Ovary (tissue), 9 donors: Measurements from ENCODE around the gene MXRA5. TPM values are rescaled to one million over a fixed set of nuclear protein-coding genes. Genes with fewer than 3 reads are reported as not detected.

Experiments used
- DNase-seq, 5 donors: peaks; one replicate each; pipeline ENCODE4 v3.0.0-alpha.2; 2019 to 2020
- H3K27ac ChIP-seq, 2 donors: fragments of 200-600 bp; one replicate each; pipeline versions ENCODE4 v1.5.1 to v1.8.0; 2019 to 2022
- H3K27me3 ChIP-seq: fragments of 200-600 bp; one replicate; pipeline ENCODE4 v1.8.0; 2022
- H3K36me3 ChIP-seq: fragments of 200-600 bp; sonication (generic); one replicate; pipeline ENCODE4 v1.5.1; 2019
- H3K4me1 ChIP-seq: one replicate; pipeline ENCODE4 v1.8.1; 2013; ENCODE audit warnings: mild to moderate bottlenecking, moderate library complexity; ENCODE audit not compliant: insufficient read depth
- H3K4me3 ChIP-seq: fragments of 200-600 bp; sonication (generic); one replicate; pipeline ENCODE4 v1.5.1; 2017
- H3K9me3 ChIP-seq, 2 donors: fragments of 200-600 bp in 1 of 2; sonication (generic) in 1 of 2; one replicate each; pipeline versions ENCODE4 v1.5.1 to v1.8.1; 2013 to 2019; ENCODE audit warnings: mild to moderate bottlenecking in 1 of 2, moderate library complexity in 1 of 2
- CTCF ChIP-seq, 3 donors: fragments of 450-650 bp in 2 of 3; fragments of 200-600 bp in 1 of 3; IDR thresholded peaks; one replicate each; pipeline versions ENCODE4 v1.5.1 to v1.8.0; 2016 to 2022; ENCODE audit warnings: antibody characterized with exemption in 3 of 3, mild to moderate bottlenecking in 1 of 3
- EP300 ChIP-seq: sonication (generic); formaldehyde crosslinking; IDR thresholded peaks from one replicate; pipeline ENCODE4 v1.6.1; 2017; ENCODE audit warnings: antibody characterized with exemption
- POLR2A ChIP-seq: fragments of 450-650 bp; IDR thresholded peaks from one replicate; pipeline ENCODE4 v1.6.1; 2017; ENCODE audit warnings: antibody characterized with exemption, mild to moderate bottlenecking, moderate library complexity
- WGBS, 3 donors: extraction: QIAGEN DNeasy Blood & Tissue Kit in 1 of 3; methylation state at CpG; one replicate each; pipeline versions ENCODE4 v1.1.5 to v1.1.7; 2013 to 2017; 5-methylcytosine and 5-hydroxymethylcytosine counted together
- intact Hi-C, 4 donors: fragments of 100-400 bp; cut with DNase I; formaldehyde crosslinking; loops; one replicate each; pipeline versions ENCODE4 v1.11.0 to v1.15.1; 2022 to 2023
- polyA plus RNA-seq, 2 donors: library from polyadenylated mRNA; stranded (reverse); fragments of 200-250 nt in 1 of 2; fragments of 350-450 nt in 1 of 2; fragmentation: Illumina TruSeq in 1 of 2; extraction: RNeasy Lipid Tissue Mini Kit (QIAGEN cat#74804) in 1 of 2; gene quantifications; one replicate each; pipeline ENCODE4 v1.2.3, GENCODE V29; 2013 to 2014
- total RNA-seq, 7 donors: library from RNA; depleted of rRNA in 2 of 7; stranded (reverse); fragments of >200 nt in 2 of 7; fragmentation: NEBNext Ultra II Directional in 3 of 7; extraction: Animal tissue kit (Norgen Biotek cat#: 25700) in 3 of 7; gene quantifications; one replicate each; pipeline versions ENCODE4 v1.1.0 to v1.2.4, GENCODE V29; 2016 to 2023
- donor health status: DM: no; HTN: no; CAD: no; lungs with moderate emphysema.
- donor health status: DM: no; HTN: no; CAD: no.
- donor health status: Bipolar disorder and iron deficiency.
- donor health status: DM: yes; HTN: yes; CAD: no.
- donor health status: DM: no; HTN: no; CAD: no.
- donor health status: DM: yes; HTN: yes; CAD: no.

MXRA5 gene
- total and polyA plus RNA-seq, 9 donors = 0.70 to 51.6 (median 4.2) TPM

GRCh38 chrX:3340016-3340415 lies 6.4 kb downstream of the MXRA5 start:
- Histone ChIP-seq H3K27me3 (no peaks in the 10 kb centered on the region), H3K27ac (no peak overlapping the region), H3K36me3 (no peaks in the 10 kb centered on the region), H3K4me1 (no peaks in the 10 kb centered on the region), H3K4me3 (no peak overlapping the region), H3K9me3 (no peaks in the 10 kb centered on the region)
- TF ChIP-seq POLR2A = no peak
- intact Hi-C loops = no loop called here
- DNase-seq = no peak
- WGBS, 3 donors = 40 to 45% (median 40%) methylated on average over 1 of the region's 1 CpG

GRCh38 chrX:3326681-3327080 lies 19.8 kb downstream of the MXRA5 start:
- H3K36me3 ChIP-seq = no peaks in the 10 kb centered on the region
- 44 to 55% (median 48%) methylated on average over 7 of the region's 7 CpGs for WGBS, 3 donors
- H3K27me3 ChIP-seq = no peaks in the 10 kb centered on the region
- H3K27ac ChIP-seq = no peak overlapping the region
- H3K4me1 ChIP-seq = no peaks in the 10 kb centered on the region
- intact Hi-C loops = no loop called here
- TF ChIP-seq CTCF (IDR thresholded peaks at IDR 0.05) (no peak), EP300 (no peak), POLR2A (no peak)
- no peaks in the 10 kb centered on the region for H3K9me3 ChIP-seq
- H3K4me3 ChIP-seq = no peak overlapping the region
- DNase-seq = no peak

GRCh38 chrX:3320471-3321046 lies 25.9 kb downstream of the MXRA5 start:
- intact Hi-C loops = no loop called here
- Histone ChIP-seq H3K4me1 (no peaks in the 10 kb centered on the region), H3K36me3 (no peaks in the 10 kb centered on the region), H3K27me3 (no peaks in the 10 kb centered on the region), H3K27ac (no peak overlapping the region), H3K4me3 (no peak overlapping the region), H3K9me3 (no peaks in the 10 kb centered on the region)
- TF ChIP-seq CTCF (IDR thresholded peaks at IDR 0.05) = no peak
- no peak for TF ChIP-seq EP300
- no peak for TF ChIP-seq POLR2A
- DNase-seq = no peak
- 69 to 79% (median 78%) methylated on average over 7 of the region's 7 CpGs for WGBS, 3 donors

GRCh38 chrX:3317191-3317718 lies 29.2 kb downstream of the MXRA5 start:
- intact Hi-C loops = no loop called here
- TF ChIP-seq CTCF (IDR thresholded peaks at IDR 0.05) = no peak
- TF ChIP-seq EP300 = no peak
- TF ChIP-seq POLR2A = no peak

GRCh38 chrX:3312109-3312508 lies 34.3 kb downstream of the MXRA5 start:
- Histone ChIP-seq H3K4me3 (no peak overlapping the region), H3K27ac (no peak overlapping the region), H3K4me1 (no peaks in the 10 kb centered on the region), H3K9me3 (no peaks in the 10 kb centered on the region), H3K36me3 (no peaks in the 10 kb centered on the region), H3K27me3 (no peaks in the 10 kb centered on the region)
- no peak for TF ChIP-seq POLR2A
- TF ChIP-seq CTCF (IDR thresholded peaks at IDR 0.05) = no peak
- no peak for TF ChIP-seq EP300
- DNase-seq = no peak
- intact Hi-C loops = no loop called here
- WGBS, 3 donors = 83 to 93% (median 92%) methylated on average over 2 of the region's 2 CpGs

More at GRCh38 chrX:3317191-3317718, 29.2 kb downstream of the MXRA5 start:
- Histone ChIP-seq H3K9me3 (no peaks in the 10 kb centered on the region), H3K27me3 (no peaks in the 10 kb centered on the region), H3K4me1 (no peaks in the 10 kb centered on the region), H3K36me3 (no peaks in the 10 kb centered on the region), H3K27ac (no peak overlapping the region), H3K4me3 (no peak overlapping the region)
- WGBS, 3 donors = 78 to 82% (median 80%) methylated on average over 47 of the region's 47 CpGs
- DNase-seq = no peak
